ENCODE data around the gene ARL5C. TPM values are rescaled to one million over a fixed set of nuclear protein-coding genes. Genes with fewer than 3 reads are reported as not detected.

Gene ARL5C, protein sequence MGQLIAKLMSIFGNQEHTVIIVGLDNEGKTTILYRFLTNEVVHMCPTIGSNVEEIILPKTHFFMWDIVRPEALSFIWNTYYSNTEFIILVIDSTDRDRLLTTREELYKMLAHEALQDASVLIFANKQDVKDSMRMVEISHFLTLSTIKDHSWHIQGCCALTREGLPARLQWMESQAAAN
- 0.25 TPM in 1 of 3 replicates, not detected in the others for total RNA-seq
- long read RNA-seq: 0 reads

DNA sequence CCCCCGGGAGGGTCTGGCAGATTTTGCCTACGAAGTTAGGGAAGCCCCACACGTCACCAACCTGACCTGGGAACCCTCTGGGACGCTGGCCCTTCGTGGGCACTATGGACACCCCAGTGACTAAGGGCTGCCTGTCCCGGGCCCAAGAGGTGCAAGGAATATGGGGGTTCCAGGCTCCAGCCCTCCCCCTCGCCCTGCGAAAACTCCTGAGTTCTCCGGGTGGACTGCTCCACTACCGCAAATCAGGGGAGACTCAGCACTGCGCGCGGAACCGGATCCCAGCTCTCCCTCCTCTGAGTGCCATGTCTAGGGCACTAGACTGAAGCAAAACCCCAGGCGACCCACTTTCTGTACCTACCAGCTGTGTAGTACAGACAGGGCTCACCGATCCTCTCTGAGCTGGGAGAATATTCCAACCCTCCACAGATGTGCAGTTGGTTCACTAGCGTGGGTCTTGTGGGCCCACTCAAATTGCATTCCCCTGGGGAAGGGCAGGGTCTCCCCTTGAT, at the start of gene ARL5C:
ARL5C (minus strand) TSS at position 321 of the 509 bp plus-strand sequence. CDS start 401 bp downstream, outside the sequence.
- no peak for DNase-seq (ENCODE audit: low spot score)
- H3K36me3 Mint-ChIP-seq (ENCODE audit: low read depth): no peaks in the 10 kb centered on the region
- peaks cover 3% of the 10 kb centered on the region for H3K9me3 Mint-ChIP-seq (ENCODE audit: low read depth)
- TF ChIP-seq, protein P1, sequence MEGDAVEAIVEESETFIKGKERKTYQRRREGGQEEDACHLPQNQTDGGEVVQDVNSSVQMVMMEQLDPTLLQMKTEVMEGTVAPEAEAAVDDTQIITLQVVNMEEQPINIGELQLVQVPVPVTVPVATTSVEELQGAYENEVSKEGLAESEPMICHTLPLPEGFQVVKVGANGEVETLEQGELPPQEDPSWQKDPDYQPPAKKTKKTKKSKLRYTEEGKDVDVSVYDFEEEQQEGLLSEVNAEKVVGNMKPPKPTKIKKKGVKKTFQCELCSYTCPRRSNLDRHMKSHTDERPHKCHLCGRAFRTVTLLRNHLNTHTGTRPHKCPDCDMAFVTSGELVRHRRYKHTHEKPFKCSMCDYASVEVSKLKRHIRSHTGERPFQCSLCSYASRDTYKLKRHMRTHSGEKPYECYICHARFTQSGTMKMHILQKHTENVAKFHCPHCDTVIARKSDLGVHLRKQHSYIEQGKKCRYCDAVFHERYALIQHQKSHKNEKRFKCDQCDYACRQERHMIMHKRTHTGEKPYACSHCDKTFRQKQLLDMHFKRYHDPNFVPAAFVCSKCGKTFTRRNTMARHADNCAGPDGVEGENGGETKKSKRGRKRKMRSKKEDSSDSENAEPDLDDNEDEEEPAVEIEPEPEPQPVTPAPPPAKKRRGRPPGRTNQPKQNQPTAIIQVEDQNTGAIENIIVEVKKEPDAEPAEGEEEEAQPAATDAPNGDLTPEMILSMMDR (IDR thresholded peaks at IDR 0.05): no peak
- peak within 1 kb of the TSS; percentile 78 for H3K4me3 Mint-ChIP-seq (ENCODE audit: unreplicated experiment)
- no peak within 1 kb of the TSS for H3K27ac Mint-ChIP-seq (ENCODE audit: unreplicated experiment)
- H3K27me3 Mint-ChIP-seq (ENCODE audit: low read depth): peaks cover 1% of the 10 kb centered on the region
- H3K4me1 Mint-ChIP-seq (ENCODE audit: low read depth): peaks cover 19% of the 10 kb centered on the region

DNA sequence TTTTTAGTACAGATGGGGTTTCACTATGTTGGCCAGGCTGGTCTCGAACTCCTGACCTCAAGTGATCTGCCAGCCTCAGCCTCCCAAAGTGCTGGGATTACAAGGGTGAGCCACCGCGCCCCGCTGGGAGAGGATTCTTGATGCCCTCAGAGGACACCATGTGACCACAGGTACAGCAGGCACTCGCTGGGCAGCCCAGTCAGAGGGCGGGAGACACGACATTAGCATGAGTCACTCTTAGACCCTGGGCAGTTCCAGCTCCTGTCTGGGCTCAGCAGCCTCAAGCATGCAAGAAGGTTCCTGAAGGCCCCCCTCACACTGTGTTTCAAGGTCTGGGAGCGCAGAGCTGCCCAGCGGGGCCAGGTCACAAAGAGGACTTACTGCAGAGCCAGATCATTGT, 47.9 kb upstream of the ARL5C start:
- no peak overlapping the region for H3K4me3 Mint-ChIP-seq (ENCODE audit: unreplicated experiment)
- no peak for DNase-seq (ENCODE audit: low spot score)

DNA sequence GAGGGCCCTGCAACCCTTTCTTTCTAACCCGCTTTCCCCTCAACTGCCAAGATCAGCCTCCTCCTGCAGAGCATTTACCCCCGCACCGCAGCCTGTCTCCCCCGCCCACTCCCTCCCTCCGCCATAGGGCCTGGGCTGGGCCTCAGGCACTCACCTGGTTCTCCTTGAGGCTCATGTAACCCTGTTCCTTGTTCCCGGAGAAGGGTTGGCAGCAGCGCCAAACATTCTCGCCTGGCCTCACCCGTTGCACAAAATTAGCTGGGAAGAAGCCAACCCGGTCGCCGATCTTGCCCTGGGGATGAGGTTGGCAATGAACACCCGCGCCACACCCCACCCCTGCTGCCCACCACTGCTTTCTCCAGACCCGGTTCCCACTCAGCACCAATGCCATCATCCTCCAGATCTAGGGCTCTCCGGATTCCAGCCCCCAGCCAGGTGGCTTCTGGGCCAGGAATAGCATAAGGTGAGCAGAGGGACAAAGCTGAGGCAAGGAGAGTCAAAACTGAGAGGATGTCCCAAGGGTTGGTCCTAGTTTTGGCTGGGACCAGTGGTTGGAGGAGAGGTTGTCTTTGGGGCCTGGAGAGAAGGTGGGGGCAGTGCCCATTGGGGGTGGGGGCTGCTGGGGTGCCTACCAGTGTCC, 47.0 kb upstream of the ARL5C start:
- Mint-ChIP-seq H3K9me3 (ENCODE audit: low read depth) (no peaks in the 10 kb centered on the region), H3K4me1 (ENCODE audit: low read depth) (peaks cover 20% of the 10 kb centered on the region), H3K36me3 (ENCODE audit: low read depth) (peaks cover 2% of the 10 kb centered on the region), H3K27ac (ENCODE audit: unreplicated experiment) (no peak overlapping the region), H3K27me3 (ENCODE audit: low read depth) (peaks cover 12% of the 10 kb centered on the region), H3K4me3 (ENCODE audit: unreplicated experiment) (no peak overlapping the region)
- TF ChIP-seq, protein P1 (IDR thresholded peaks at IDR 0.05): no peak
- DNase-seq (ENCODE audit: low spot score): no peak

More for the DNA sequence above, 47.9 kb upstream of the ARL5C start:
- no peak overlapping the region for H3K27ac Mint-ChIP-seq (ENCODE audit: unreplicated experiment)
- TF ChIP-seq, protein P1 (IDR thresholded peaks at IDR 0.05): no peak
- no peaks in the 10 kb centered on the region for H3K9me3 Mint-ChIP-seq (ENCODE audit: low read depth)
- H3K27me3 Mint-ChIP-seq (ENCODE audit: low read depth): peaks cover 12% of the 10 kb centered on the region
- H3K36me3 Mint-ChIP-seq (ENCODE audit: low read depth): peaks cover 2% of the 10 kb centered on the region
- peaks cover 17% of the 10 kb centered on the region for H3K4me1 Mint-ChIP-seq (ENCODE audit: low read depth)

DNA sequence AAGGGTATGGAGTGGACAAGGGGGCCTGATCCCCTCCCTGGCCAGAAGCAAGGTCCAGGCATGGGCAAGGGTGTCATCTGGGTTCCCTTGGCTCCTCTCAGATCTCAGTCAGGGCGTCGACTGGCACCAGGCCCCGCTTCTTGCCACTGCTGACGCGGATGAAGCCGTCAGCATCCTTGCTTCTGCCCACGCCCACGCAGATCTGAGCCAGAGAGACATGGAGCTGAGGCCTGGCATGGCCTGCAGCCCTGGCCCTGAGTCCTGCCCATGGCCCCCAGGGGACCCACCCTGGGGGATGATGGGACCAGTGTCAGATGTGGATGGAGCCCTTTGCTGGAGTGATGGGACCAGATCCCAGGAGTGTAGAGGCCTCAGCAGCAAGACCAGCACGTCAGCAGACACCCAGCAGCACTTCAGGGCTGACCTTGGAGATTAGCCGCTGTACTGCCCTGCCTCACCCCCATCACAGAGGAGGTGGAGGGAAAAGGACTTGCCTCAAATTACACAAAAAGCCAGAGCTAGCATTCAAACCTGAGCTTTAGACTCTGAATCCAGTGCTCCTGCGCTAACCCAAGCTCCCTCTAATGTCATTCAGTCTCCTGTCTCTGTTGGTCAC, 46.3 kb upstream of the ARL5C start:
- TF ChIP-seq, protein P1 (IDR thresholded peaks at IDR 0.05): no peak
- no peak for DNase-seq (ENCODE audit: low spot score)
- Mint-ChIP-seq H3K27me3 (ENCODE audit: low read depth) (peaks cover 12% of the 10 kb centered on the region), H3K4me3 (ENCODE audit: unreplicated experiment) (no peak overlapping the region), H3K27ac (ENCODE audit: unreplicated experiment) (no peak overlapping the region), H3K9me3 (ENCODE audit: low read depth) (no peaks in the 10 kb centered on the region), H3K36me3 (ENCODE audit: low read depth) (peaks cover 2% of the 10 kb centered on the region), H3K4me1 (ENCODE audit: low read depth) (peaks cover 20% of the 10 kb centered on the region)

DNA sequence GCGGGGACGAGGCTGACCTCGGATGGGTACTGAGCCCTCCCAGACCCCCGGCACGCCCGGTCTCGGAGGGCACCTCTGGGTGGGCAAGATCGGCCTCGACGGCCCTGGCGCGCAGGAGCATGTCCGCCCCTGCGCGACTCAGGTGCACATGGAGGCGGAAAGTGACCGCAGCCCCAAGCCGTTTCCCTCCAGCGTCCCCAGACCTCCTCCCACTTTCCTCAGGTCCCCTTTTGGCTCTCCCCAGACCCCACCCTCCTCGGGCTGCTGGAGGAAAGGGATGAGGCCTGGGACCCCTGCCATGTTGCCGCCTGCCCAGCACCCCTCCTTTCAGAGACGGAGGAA, 44.1 kb upstream of the ARL5C start:
- H3K4me1 Mint-ChIP-seq (ENCODE audit: low read depth): peaks cover 24% of the 10 kb centered on the region
- TF ChIP-seq, protein P1 (IDR thresholded peaks at IDR 0.05): no peak
- no peaks in the 10 kb centered on the region for H3K9me3 Mint-ChIP-seq (ENCODE audit: low read depth)
- H3K36me3 Mint-ChIP-seq (ENCODE audit: low read depth): no peaks in the 10 kb centered on the region
- no peak overlapping the region for H3K27ac Mint-ChIP-seq (ENCODE audit: unreplicated experiment)
- H3K4me3 Mint-ChIP-seq (ENCODE audit: unreplicated experiment): peak overlapping the region; percentile 24
- no peak for DNase-seq (ENCODE audit: low spot score)
- H3K27me3 Mint-ChIP-seq (ENCODE audit: low read depth): no peaks in the 10 kb centered on the region
